GM20431 (cell line): ENCODE results near the gene LRRN4CL.
"Not testable (repeated sequence)": the region's sequence is repeated elsewhere in the genome, so short reads cannot be mapped to it uniquely, and the experiment has no call there.

Experiments used
- in situ Hi-C: fragments of 300-500 bp; cut with MseI, MboI; formaldehyde crosslinking; loops from one replicate; pipeline ENCODE4 v1.15.0; 2020; ENCODE audit warnings: low sequenced_read_pairs; ENCODE audit not compliant: unreplicated experiment

Gene LRRN4CL

GRCh38 chr11:62689421-62690183 lies at the start of gene LRRN4CL:
TSS of gene LRRN4CL (minus strand) at chr11:62689530. CDS start at chr11:62688508, 1,022 bp downstream.
- in situ Hi-C loops: loop anchor here (10.0 kb wide), 1 partner anchor 295 kb away; no protein-coding TSS in a partner anchor

- in situ Hi-C loops: no loop called here
Measured at GRCh38 chr11:62737196-62737595, 47.9 kb upstream of the LRRN4CL start.

GRCh38 chr11:62732830-62733229 lies 43.5 kb upstream of the LRRN4CL start:
- in situ Hi-C loops: no loop called here

- in situ Hi-C loops: not testable (repeated sequence)
Measured at GRCh38 chr11:62730076-62730475, 40.7 kb upstream of the LRRN4CL start.

GRCh38 chr11:62728171-62728988 lies 39.0 kb upstream of the LRRN4CL start, which contains the start of gene TTC9C:
TSS of gene TTC9C (plus strand) at chr11:62728486. CDS start at chr11:62728849, 363 bp downstream.
- in situ Hi-C loops: no loop called here

GRCh38 chr11:62727872-62728170 lies 38.5 kb upstream of the LRRN4CL start:
- in situ Hi-C loops: no loop called here

GRCh38 chr11:62727165-62727871 lies 38.0 kb upstream of the LRRN4CL start, which contains the start of gene HNRNPUL2:
TSS of gene HNRNPUL2 (minus strand) at chr11:62727457. CDS start at chr11:62727156, 301 bp downstream.
- in situ Hi-C loops: no loop called here

GRCh38 chr11:62726915-62727164 lies 37.5 kb upstream of the LRRN4CL start:
- in situ Hi-C loops: no loop called here

GRCh38 chr11:62726156-62726914 lies 37.0 kb upstream of the LRRN4CL start:
- in situ Hi-C loops: no loop called here

- in situ Hi-C loops: no loop called here
Measured at GRCh38 chr11:62725646-62726045, 36.3 kb upstream of the LRRN4CL start.

- in situ Hi-C loops: no loop called here
Measured at GRCh38 chr11:62724171-62724570, 34.8 kb upstream of the LRRN4CL start.

GRCh38 chr11:62721994-62722393 lies 32.7 kb upstream of the LRRN4CL start:
- in situ Hi-C loops: no loop called here

GRCh38 chr11:62719302-62719978 lies 30.1 kb upstream of the LRRN4CL start:
- in situ Hi-C loops: no loop called here

- in situ Hi-C loops: no loop called here
Measured at GRCh38 chr11:62716816-62717215, 27.5 kb upstream of the LRRN4CL start.

- in situ Hi-C loops: no loop called here
Measured at GRCh38 chr11:62716206-62716605, 26.9 kb upstream of the LRRN4CL start.

GRCh38 chr11:62715150-62716130 lies 26.1 kb upstream of the LRRN4CL start:
- in situ Hi-C loops: no loop called here

- in situ Hi-C loops: no loop called here
Measured at GRCh38 chr11:62713343-62713742, 24.0 kb upstream of the LRRN4CL start.

- in situ Hi-C loops: no loop called here
Measured at GRCh38 chr11:62712861-62713260, 23.5 kb upstream of the LRRN4CL start.
